Islet of Langerhans (tissue), 1 donor: ENCODE measurements around the gene STXBP6.
"Not testable (repeated sequence)": the region's sequence is repeated elsewhere in the genome, so short reads cannot be mapped to it uniquely, and the experiment has no call there.

Experiments
- FAIRE-seq: peaks from one replicate; lab custom pipeline; 2011; peaks lifted over from hg19 to GRCh38; lab: Jason Lieb, UNC

Gene STXBP6

GRCh38 chr14:24851837-24852236, 198.1 kb downstream of the STXBP6 start:
- no peak for FAIRE-seq

DNA sequence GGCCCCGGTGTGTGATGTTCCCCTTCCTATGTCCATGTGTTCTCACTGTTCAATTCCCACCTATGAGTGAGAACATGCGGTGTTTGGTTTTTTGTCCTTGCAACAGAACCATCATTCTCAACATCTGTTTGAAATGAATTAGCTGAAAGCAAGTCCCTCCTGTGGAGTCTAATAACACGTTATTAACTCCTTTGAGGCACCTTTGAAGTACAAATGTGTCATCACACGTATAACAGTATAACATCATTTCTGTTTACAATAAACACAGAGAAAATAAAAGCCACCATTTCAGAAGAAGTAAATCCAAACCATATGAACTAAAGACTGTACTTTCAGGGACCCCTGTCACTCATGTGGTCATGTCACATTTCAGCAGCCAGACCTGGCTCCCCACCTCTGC, 198.5 kb downstream of the STXBP6 start:
- FAIRE-seq, result no peak

- no peak for FAIRE-seq
Observed at GRCh38 chr14:24850072-24850471, 199.9 kb downstream of the STXBP6 start.

DNA sequence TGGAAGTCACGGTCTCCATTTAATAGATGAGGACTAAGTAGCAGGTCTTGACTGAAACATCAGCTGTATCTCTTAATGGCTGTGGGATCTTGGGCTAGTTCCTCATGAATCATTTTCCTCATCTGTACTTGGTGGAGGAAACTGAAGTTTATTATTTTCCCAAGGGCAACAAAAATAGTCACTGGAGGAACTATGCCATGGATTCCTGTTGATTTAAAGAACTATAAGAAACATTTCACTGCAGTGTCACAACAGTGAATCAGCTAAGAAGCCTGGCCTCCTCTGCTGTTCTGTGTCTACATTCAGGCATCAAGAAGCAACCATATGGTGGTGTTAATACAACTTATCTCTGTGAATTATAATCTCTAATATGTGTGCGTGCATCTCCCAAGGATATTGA, 200.5 kb downstream of the STXBP6 start:
- no peak for FAIRE-seq

DNA sequence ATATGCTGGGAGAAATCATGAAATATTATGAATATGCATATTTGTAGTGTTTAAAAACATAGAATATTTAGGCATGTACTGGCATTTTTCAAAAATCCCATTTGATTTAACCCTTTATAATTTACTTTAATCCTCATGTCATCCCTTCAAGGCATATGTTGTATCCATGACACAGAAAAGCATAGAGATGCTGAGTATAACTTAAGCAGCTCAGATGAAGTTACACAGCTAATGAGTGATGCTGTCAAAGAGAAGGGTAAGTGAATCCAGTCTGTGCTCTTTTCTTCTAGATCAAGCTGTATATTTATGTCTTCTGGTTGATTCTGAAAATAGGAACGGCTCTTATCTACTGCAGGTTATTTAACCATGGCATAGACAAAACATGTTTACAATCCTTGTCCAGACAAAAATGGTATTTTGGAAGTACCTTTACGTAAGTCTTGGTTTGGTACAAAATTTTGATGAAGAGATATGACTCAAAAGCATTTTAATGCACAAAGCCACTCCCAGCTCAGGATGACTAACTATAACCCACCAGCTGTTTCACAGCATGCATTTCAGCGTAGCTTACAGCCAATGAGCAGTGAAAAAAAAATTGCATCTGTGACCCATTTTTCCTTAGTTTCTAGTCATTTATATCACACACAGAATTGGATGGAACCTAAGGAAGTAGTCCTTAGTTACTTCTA, 201.7 kb downstream of the STXBP6 start:
- FAIRE-seq, result no peak

DNA sequence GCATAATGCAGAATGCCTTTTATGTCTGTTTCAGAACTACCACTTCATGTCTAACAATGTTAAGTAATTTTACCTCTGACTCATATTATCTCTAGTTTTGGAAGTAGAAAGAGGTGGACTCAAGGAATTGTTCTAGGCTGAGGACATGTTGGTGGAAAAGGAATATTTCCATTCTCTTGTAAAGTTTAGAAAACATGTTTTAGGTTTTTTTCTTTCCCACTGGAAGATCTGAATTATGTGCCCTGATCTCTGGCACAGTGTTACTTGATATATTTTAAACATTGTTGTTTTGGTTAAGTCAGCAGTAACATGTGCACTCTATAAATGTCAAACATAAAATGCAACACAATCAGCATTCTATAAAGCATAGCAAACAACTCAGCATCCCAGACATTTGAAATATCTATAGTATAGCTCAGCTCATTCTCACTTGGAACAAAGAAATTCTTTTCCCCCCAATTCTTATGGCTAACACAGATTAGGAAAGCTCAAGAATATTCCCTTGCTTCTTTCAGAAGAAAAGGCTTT, 202.3 kb downstream of the STXBP6 start:
- FAIRE-seq, result peak; percentile 9

DNA sequence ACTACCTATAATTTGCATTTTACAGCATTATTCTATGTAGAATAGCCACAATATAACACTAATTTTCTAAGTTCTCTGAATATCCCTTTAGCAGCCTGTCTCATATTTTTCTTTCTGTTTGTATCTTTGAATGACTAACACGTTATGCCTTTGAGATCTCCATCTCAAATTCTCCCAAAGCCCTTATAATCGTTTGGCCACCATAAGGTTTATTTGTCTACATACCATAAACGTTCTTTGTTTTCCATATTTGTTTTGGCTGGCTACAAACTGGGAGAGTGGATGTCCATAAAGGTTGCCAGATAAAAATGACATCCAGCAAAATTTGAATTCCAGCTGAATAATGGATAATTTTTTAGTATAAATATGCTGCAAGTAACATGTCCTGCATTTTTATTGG, 203.7 kb downstream of the STXBP6 start:
- FAIRE-seq, result no peak

GRCh38 chr14:24845851-24846250, 204.1 kb downstream of the STXBP6 start:
- no peak for FAIRE-seq

GRCh38 chr14:24844011-24844410, 205.9 kb downstream of the STXBP6 start:
- FAIRE-seq, result no peak

DNA sequence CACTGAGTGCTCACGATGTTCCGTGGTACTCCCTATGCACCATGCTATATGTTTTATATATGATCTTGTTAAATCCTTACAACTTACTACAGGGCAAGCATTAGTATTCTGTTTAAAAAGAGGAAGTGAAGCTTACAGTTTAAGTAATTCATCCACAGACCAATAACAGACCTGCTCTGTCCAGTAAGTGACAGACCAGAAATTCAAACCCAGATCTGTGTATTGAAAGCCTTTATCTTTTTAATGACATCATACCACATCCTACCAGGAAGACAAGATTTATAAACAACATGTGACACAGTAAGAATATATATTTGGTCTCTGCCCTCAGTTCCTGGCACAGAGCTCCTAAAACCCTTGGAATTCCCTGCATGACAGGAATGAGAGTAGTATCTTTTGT, 206.5 kb downstream of the STXBP6 start:
- FAIRE-seq, result no peak

DNA sequence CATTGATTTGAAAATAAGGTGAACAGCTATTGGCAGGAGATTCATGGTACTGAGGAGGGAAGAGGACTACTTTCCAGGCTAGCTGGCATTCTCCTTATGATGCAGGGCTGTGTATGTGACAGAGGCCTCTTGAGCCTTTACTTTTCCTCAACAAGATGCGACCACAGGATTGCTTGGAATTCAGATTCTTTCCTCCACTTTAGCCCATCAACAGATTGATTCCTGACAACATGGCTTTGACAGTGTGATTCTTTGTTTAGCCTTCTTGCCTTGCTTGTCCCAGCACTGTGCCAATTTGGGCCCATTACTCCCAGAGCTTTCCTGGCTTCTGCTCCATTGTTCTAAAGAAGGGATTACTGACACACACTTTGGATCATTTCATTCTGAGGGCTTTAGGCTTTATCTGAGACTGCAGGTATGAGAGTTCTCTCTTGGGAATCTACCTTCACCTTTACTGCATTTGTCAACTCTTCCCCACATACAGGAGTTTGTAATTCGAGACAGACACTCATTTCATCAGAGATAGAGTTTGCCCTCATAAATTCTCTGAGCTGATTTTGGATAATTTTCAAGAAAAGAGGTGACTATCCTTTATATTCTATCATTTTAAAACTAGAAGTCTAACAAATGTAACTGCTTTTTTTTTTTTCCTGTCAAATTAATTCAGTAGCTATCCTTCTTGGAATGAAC, 209.6 kb downstream of the STXBP6 start:
- no peak for FAIRE-seq

- FAIRE-seq, result peak; percentile 71
Observed at GRCh38 chr14:24839617-24840203, 210.2 kb downstream of the STXBP6 start.

GRCh38 chr14:24838945-24839616, 210.9 kb downstream of the STXBP6 start:
- no peak for FAIRE-seq

- no peak for FAIRE-seq
Observed at GRCh38 chr14:24837280-24838046, 212.5 kb downstream of the STXBP6 start.

- not testable (repeated sequence) for FAIRE-seq
Observed at GRCh38 chr14:24836324-24836723, 213.6 kb downstream of the STXBP6 start.

GRCh38 chr14:24834956-24835355, 215.0 kb downstream of the STXBP6 start:
- no peak for FAIRE-seq

DNA sequence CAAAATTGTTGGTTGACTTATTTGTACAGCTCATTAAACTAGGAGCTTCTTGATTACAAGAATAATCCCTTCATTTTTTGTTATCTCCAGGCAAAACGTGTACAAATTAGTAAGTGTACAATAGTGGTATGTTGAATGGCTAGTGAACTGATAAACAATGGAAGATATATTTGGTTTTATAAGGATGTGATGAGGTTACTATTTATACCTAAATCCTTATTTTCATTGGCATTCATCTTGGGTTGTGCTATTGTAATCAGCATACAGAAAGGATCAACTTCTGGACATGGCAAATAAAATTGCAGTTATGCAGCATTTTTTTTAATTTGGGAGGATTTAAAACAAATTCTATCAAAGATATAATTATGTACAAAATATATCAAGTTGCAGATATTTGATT, 216.6 kb downstream of the STXBP6 start:
- no peak for FAIRE-seq

DNA sequence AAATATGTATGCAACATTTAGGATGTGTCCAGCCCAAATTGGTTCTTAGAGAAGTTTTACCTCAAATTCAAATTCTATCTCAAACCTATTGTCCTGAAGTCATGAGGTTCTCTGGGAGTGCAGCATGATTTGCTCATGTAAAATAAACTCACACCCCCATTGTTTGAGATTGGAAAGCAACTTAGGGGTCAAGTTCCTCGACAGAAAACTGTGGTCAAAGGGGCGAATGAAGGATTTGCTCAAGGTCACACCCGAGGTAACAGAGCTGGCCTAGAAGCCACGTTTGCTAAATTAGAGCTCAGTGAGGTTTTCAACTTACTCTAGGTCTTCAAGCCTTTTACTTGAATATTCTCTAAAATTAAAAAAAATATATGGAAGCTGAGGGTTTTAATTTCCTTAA, 218.3 kb downstream of the STXBP6 start:
- FAIRE-seq, result no peak

- no peak for FAIRE-seq
Observed at GRCh38 chr14:24829862-24830261, 220.1 kb downstream of the STXBP6 start.

GRCh38 chr14:24828486-24828885, 221.5 kb downstream of the STXBP6 start:
- FAIRE-seq, result no peak

DNA sequence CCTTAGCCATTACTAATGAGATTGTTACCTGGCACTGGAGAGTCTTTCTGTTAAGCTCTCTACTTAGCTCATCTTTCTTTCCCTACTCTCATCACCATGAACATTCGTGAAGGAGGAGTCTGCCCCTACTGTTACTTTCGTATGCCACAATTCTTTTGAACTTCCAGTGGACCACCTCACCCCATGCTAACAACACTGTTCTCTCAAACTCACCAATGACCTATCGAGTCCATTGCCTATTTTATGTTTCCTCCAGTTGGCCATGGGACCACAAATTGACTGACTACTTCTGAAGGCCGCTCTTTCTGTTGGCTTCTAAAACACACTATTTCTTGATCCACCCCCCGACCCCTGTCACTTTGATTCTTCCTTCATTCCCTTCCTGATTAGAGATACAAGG, 223.6 kb downstream of the STXBP6 start:
- no peak for FAIRE-seq

- FAIRE-seq, result no peak
Observed at GRCh38 chr14:24820616-24821015, 229.3 kb downstream of the STXBP6 start.
